CD14-positive monocyte (primary cell): Measurements from ENCODE around the gene BAG3. TPM values are rescaled to one million over a fixed set of nuclear protein-coding genes. Genes with fewer than 3 reads are reported as not detected.

Source experiments
- DNase-seq, 3 donors: peaks; one replicate each; pipeline ENCODE4 v3.0.0-alpha.2; 2011 to 2022
- H2AFZ ChIP-seq: 2 replicates; pipeline ENCODE4 v1.6.0; 2012; ENCODE audit warnings: mild to moderate bottlenecking, low read depth, low read length, inconsistent platforms; ENCODE audit not compliant: insufficient read depth, poor library complexity, severe bottlenecking
- H3K27ac ChIP-seq, 2 donors: 1 replicate in 1 of 2; 2 replicates in 1 of 2; pipeline ENCODE4 v1.5.1; 2012 to 2013; ENCODE audit warnings: low read length in 2 of 2, control low read depth in 1 of 2, inconsistent platforms in 1 of 2, low read depth in 1 of 2, mild to moderate bottlenecking in 1 of 2
- H3K27me3 ChIP-seq, 2 donors: one replicate each; pipeline versions ENCODE4 v1.6.0 to v1.6.1; 2011 to 2013; ENCODE audit warnings: low read length in 2 of 2; ENCODE audit not compliant: control insufficient read depth in 2 of 2, insufficient read depth in 2 of 2
- H3K36me3 ChIP-seq, 2 donors: replicated peaks in 1 of 2; 1 replicate in 1 of 2; 2 replicates in 1 of 2; pipeline versions ENCODE4 v1.5.1 to v1.6.1; 2012 to 2013; ENCODE audit warnings: low read length in 2 of 2, control low read depth in 1 of 2, inconsistent platforms in 1 of 2, mild to moderate bottlenecking in 1 of 2; ENCODE audit not compliant: insufficient read depth in 2 of 2, control insufficient read depth in 1 of 2
- H3K4me1 ChIP-seq, 2 donors: 1 replicate in 1 of 2; 2 replicates in 1 of 2; pipeline versions ENCODE4 v1.5.1 to v1.6.1; 2012 to 2013; ENCODE audit warnings: low read length in 2 of 2, control low read depth in 1 of 2, inconsistent platforms in 1 of 2, mild to moderate bottlenecking in 1 of 2, moderate library complexity in 1 of 2; ENCODE audit not compliant: insufficient read depth in 2 of 2, control insufficient read depth in 1 of 2
- H3K4me2 ChIP-seq: replicated peaks from 2 replicates; pipeline ENCODE3; 2012; ENCODE audit warnings: low read length, moderate library complexity, mild to moderate bottlenecking; ENCODE audit not compliant: poor library complexity, severe bottlenecking; ENCODE audit errors: extremely low read depth
- H3K4me3 ChIP-seq, 3 experiments: fragments of 200-600 bp in 1 of 3; sonication (generic) in 1 of 3; replicated peaks in 1 of 3; 1 replicate in 2 of 3; 2 replicates in 1 of 3; pipeline ENCODE4 v1.5.1; 2011 to 2013; ENCODE audit warnings: low read length in 3 of 3, mild to moderate bottlenecking in 3 of 3, control low read depth in 2 of 3, low read depth in 2 of 3, inconsistent platforms in 1 of 3, moderate library complexity in 1 of 3
- H3K79me2 ChIP-seq: 2 replicates; pipeline ENCODE4 v1.6.0; 2012; ENCODE audit warnings: mild to moderate bottlenecking, control low read depth, inconsistent platforms, low read length, moderate library complexity; ENCODE audit not compliant: insufficient read depth
- H3K9ac ChIP-seq: 2 replicates; pipeline ENCODE4 v1.6.0; 2017; ENCODE audit warnings: low read length, mild to moderate bottlenecking; ENCODE audit not compliant: insufficient read depth, poor library complexity, severe bottlenecking
- H3K9me3 ChIP-seq, 2 donors: replicated peaks in 1 of 2; 1 replicate in 1 of 2; 2 replicates in 1 of 2; pipeline versions ENCODE4 v1.5.1 to v1.6.1; 2012 to 2013; ENCODE audit warnings: low read length in 2 of 2, control low read depth in 1 of 2; ENCODE audit not compliant: control insufficient read depth in 1 of 2, insufficient read depth in 1 of 2
- H4K20me1 ChIP-seq: 2 replicates; pipeline ENCODE4 v1.6.0; 2012; ENCODE audit warnings: mild to moderate bottlenecking, low read length, control low read depth, moderate library complexity; ENCODE audit not compliant: insufficient read depth
- H3K27ac Mint-ChIP-seq, 7 donors: one replicate each; pipeline ENCODE4 v1.8.0; 2020; ENCODE audit warnings: mild to moderate bottlenecking in 7 of 7, mixed read lengths in 7 of 7, moderate library complexity in 6 of 7, inconsistent platforms in 2 of 7
- H3K27me3 Mint-ChIP-seq, 3 donors: one replicate each; pipeline ENCODE4 v1.8.0; 2021 to 2022; ENCODE audit warnings: low read depth in 3 of 3, mild to moderate bottlenecking in 3 of 3, mixed read lengths in 3 of 3, moderate library complexity in 3 of 3, inconsistent platforms in 1 of 3
- H3K36me3 Mint-ChIP-seq, 2 donors: one replicate each; pipeline ENCODE4 v1.8.0; 2020; ENCODE audit warnings: mixed read lengths in 2 of 2, inconsistent platforms in 1 of 2, mild to moderate bottlenecking in 1 of 2
- H3K4me1 Mint-ChIP-seq: one replicate; pipeline ENCODE4 v1.8.0; 2020; ENCODE audit warnings: mild to moderate bottlenecking, mixed read lengths
- H3K4me3 Mint-ChIP-seq, 2 donors: one replicate each; pipeline ENCODE4 v1.8.0; 2020; ENCODE audit warnings: mild to moderate bottlenecking in 2 of 2, mixed read lengths in 2 of 2, moderate library complexity in 1 of 2
- H3K9me3 Mint-ChIP-seq, 7 donors: one replicate each; pipeline ENCODE4 v1.8.0; 2020 to 2022; ENCODE audit warnings: mixed read lengths in 7 of 7, mild to moderate bottlenecking in 6 of 7, moderate library complexity in 6 of 7, inconsistent platforms in 2 of 7
- WGBS: methylation state at CpG from one replicate; pipeline ENCODE4 v1.1.5; 2013; ENCODE audit warnings: missing lambda C conversion rate; ENCODE audit not compliant: insufficient coverage; 5-methylcytosine and 5-hydroxymethylcytosine counted together
- intact Hi-C, 2 donors: fragments of 100-400 bp; cut with micrococcal nuclease; formaldehyde crosslinking; loops; one replicate each; pipeline versions ENCODE4 v1.15.0 to v1.15.1; 2023
- polyA plus RNA-seq, 3 donors: library from polyadenylated mRNA; depleted of rRNA in 1 of 3; unstranded in 2 of 3; stranded (reverse) in 1 of 3; fragments of 300-500 nt in 2 of 3; fragments of >200 nt in 1 of 3; fragmentation: Illumina TruSeq in 2 of 3; gene quantifications; 1 replicate in 2 of 3; 2 replicates in 1 of 3; pipeline ENCODE4 v1.2.3, GENCODE V29; 2012 to 2021
- TF ChIP-seq, protein P1 (sequence below): fragments of 200-600 bp; IDR thresholded peaks from one replicate; pipeline ENCODE4 v1.8.0; 2022; ENCODE audit warnings: antibody characterized with exemption, mild to moderate bottlenecking

Gene BAG3
- polyA plus RNA-seq, 3 donors = 1.0 to 10.2 (median 2.8) TPM

DNA sequence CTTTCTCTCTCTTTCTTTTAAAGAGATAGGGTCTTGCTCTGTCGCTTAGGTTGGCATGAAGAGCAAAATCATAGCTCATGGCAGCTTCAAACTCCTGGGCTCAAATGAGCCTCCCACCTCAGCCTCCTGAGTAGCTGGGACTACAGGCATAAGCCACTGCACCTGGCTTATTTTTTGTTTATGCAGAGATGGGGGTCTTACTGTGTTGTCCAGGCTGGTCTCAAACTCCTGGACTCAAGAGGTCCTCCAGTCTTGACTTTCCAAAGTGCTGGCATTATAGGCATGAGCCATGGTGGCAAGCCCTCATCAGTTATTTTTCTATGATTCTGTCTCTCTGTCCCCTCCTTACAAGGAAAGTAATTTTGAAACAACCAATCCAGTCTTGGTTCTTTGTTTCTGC lies 1.1 kb upstream of the BAG3 start:
- Histone ChIP-seq H3K79me2 (peaks cover 3% of the 10 kb centered on the region), H4K20me1 (peaks cover 20% of the 10 kb centered on the region), H3K27me3 (peaks cover 5 to 19% of the 10 kb centered on the region in 2 donors), H3K9ac (no peak overlapping the region), H3K27ac (no peak overlapping the region), H3K36me3 (no peaks in the 10 kb centered on the region), H3K9me3 (peaks cover 2 to 11% of the 10 kb centered on the region in 2 donors), H3K4me1 (peaks cover 8 to 24% of the 10 kb centered on the region in 2 donors), H2AFZ (no peak overlapping the region), H3K4me2 (no peak overlapping the region), H3K4me3 (peak overlapping the region in 1 of 3 experiments; percentile 80)
- H3K27me3 Mint-ChIP-seq = peaks cover 25 to 39% (median 34%) of the 10 kb centered on the region in 3 donors
- peaks cover 24% of the 10 kb centered on the region for H3K4me1 Mint-ChIP-seq
- TF ChIP-seq, protein P1, sequence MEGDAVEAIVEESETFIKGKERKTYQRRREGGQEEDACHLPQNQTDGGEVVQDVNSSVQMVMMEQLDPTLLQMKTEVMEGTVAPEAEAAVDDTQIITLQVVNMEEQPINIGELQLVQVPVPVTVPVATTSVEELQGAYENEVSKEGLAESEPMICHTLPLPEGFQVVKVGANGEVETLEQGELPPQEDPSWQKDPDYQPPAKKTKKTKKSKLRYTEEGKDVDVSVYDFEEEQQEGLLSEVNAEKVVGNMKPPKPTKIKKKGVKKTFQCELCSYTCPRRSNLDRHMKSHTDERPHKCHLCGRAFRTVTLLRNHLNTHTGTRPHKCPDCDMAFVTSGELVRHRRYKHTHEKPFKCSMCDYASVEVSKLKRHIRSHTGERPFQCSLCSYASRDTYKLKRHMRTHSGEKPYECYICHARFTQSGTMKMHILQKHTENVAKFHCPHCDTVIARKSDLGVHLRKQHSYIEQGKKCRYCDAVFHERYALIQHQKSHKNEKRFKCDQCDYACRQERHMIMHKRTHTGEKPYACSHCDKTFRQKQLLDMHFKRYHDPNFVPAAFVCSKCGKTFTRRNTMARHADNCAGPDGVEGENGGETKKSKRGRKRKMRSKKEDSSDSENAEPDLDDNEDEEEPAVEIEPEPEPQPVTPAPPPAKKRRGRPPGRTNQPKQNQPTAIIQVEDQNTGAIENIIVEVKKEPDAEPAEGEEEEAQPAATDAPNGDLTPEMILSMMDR = no peak
- peaks cover 6 to 15% (median 10%) of the 10 kb centered on the region in 7 donors for H3K9me3 Mint-ChIP-seq
- no peak overlapping the region for H3K27ac Mint-ChIP-seq
- WGBS = no CpG with 5 or more reads among the region's 1 CpG
- H3K4me3 Mint-ChIP-seq = peak overlapping the region; percentile 96 to 97
- intact Hi-C loops = loop anchor here in 1 of 2 donors (5.0 kb wide), 2 partner anchors 37 to 53 kb away; partner anchors contain the start of gene TIAL1
- DNase-seq = no peak
- peaks cover 10 to 12% of the 10 kb centered on the region in 2 donors for H3K36me3 Mint-ChIP-seq

DNA sequence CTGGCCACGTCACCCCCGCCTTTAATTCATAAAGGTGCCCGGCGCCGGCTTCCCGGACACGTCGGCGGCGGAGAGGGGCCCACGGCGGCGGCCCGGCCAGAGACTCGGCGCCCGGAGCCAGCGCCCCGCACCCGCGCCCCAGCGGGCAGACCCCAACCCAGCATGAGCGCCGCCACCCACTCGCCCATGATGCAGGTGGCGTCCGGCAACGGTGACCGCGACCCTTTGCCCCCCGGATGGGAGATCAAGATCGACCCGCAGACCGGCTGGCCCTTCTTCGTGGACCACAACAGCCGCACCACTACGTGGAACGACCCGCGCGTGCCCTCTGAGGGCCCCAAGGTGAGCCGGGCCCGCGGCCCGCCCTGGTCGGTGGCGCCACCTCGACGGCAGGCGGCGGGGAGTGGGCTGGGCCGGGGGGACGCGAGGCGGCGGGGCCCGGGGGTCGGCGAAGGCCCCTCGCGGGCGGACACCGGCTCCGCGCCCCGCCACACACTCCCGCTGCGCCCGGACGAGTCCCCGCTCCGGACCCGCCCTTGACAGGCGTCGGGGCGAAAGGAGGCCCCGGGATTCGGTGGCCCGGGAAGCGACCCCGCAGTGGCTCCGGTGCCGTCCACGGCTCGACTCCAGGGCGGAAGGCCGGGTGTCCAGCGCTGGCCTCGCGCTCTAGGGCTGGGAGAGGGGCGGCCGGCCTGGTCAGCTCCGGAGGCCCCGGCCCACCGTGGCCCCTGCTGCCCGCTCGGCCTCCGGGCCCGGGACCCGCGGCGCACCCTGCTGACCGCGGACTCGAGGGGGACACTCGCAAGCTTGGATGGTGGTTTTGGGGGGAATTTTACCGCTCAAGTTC lies 557 bp downstream of the BAG3 start:
- H3K4me2 ChIP-seq = peak overlapping the region; percentile 85
- H3K9ac ChIP-seq = peak overlapping the region; percentile 84
- WGBS = 3% methylated on average over 103 of the region's 107 CpGs
- intact Hi-C loops = loop anchor here in 1 of 2 donors (5.0 kb wide), 2 partner anchors 36 to 54 kb away; partner anchors contain the start of gene TIAL1
- Mint-ChIP-seq H3K4me3 (peak overlapping the region; percentile 85 to 88), H3K27me3 (peaks cover 27 to 39% (median 35%) of the 10 kb centered on the region in 3 donors), H3K4me1 (peaks cover 32% of the 10 kb centered on the region), H3K27ac (peak overlapping the region in 6 of 7 donors; percentile 59 to 90 (median 80)), H3K9me3 (peaks cover 0 to 3% (median 0%) of the 10 kb centered on the region in 7 donors), H3K36me3 (peaks cover 18% of the 10 kb centered on the region in 2 donors)
- peaks cover 8 to 30% of the 10 kb centered on the region in 2 donors for H3K4me1 ChIP-seq
- H2AFZ ChIP-seq = peak overlapping the region; percentile 95
- H3K27ac ChIP-seq = peak overlapping the region; percentile 23 to 73
- H3K9me3 ChIP-seq = no peaks in the 10 kb centered on the region
- DNase-seq = no peak
- H4K20me1 ChIP-seq = peaks cover 31% of the 10 kb centered on the region
- TF ChIP-seq, protein P1 = no peak
- peaks cover 3% of the 10 kb centered on the region for H3K79me2 ChIP-seq
- H3K4me3 ChIP-seq = peak overlapping the region; percentile 75 to 92 (median 80)
- peaks cover 5 to 19% of the 10 kb centered on the region in 2 donors for H3K27me3 ChIP-seq
- no peaks in the 10 kb centered on the region for H3K36me3 ChIP-seq
